Retinal pigment epithelial cell (primary cell): ENCODE results near the gene EIF2S2.
"Not testable (repeated sequence)": the region's sequence is repeated elsewhere in the genome, so short reads cannot be mapped to it uniquely, and the experiment has no call there.

ENCODE experiments used
- DNase-seq: peaks from one replicate; pipeline ENCODE4 v3.0.0-alpha.2; 2010; ENCODE audit warnings: low read depth
- H3K4me3 ChIP-seq: 2 replicates; pipeline ENCODE4 v1.5.1; 2011; ENCODE audit warnings: mild to moderate bottlenecking, low read length, control low read depth, moderate library complexity
- CTCF ChIP-seq: conservative IDR thresholded peaks from 2 replicates; pipeline ENCODE4 v1.5.1; 2011; ENCODE audit warnings: low read depth, low read length, control low read depth, inconsistent platforms

The EIF2S2 gene

GRCh38 chr20:34111702-34112599, at the start of gene EIF2S2:
Gene EIF2S2, minus strand, starts transcription at chr20:34112243. Its CDS starts 133 bp downstream, at chr20:34112110.
- peak; percentile 97 for DNase-seq
- TF ChIP-seq CTCF: no peak
- peak within 1 kb of the TSS; percentile 93 for H3K4me3 ChIP-seq

GRCh38 chr20:34157697-34158096, 45.7 kb upstream of the EIF2S2 start:
- not testable (repeated sequence) for DNase-seq, H3K4me3 ChIP-seq

GRCh38 chr20:34155836-34156235, 43.8 kb upstream of the EIF2S2 start:
- no peak for DNase-seq
- TF ChIP-seq CTCF: no peak
- H3K4me3 ChIP-seq: no peak overlapping the region

- DNase-seq, H3K4me3 ChIP-seq: not testable (repeated sequence)
Observed at GRCh38 chr20:34153169-34153568, 41.1 kb upstream of the EIF2S2 start.

- H3K4me3 ChIP-seq, DNase-seq: not testable (repeated sequence)
Observed at GRCh38 chr20:34152073-34152472, 40.0 kb upstream of the EIF2S2 start.

- TF ChIP-seq CTCF: no peak
- DNase-seq: no peak
- no peak overlapping the region for H3K4me3 ChIP-seq
Observed at GRCh38 chr20:34150306-34151000, 38.4 kb upstream of the EIF2S2 start.

GRCh38 chr20:34145280-34145819, 33.3 kb upstream of the EIF2S2 start:
- DNase-seq: no peak
- no peak overlapping the region for H3K4me3 ChIP-seq

GRCh38 chr20:34143951-34144350, 31.9 kb upstream of the EIF2S2 start:
- DNase-seq: no peak
- H3K4me3 ChIP-seq: no peak overlapping the region
- TF ChIP-seq CTCF: no peak

More at GRCh38 chr20:34145280-34145819, 33.3 kb upstream of the EIF2S2 start:
- TF ChIP-seq CTCF: no peak
